ENCODE data around the gene OTULINL.

Gene OTULINL

DNA sequence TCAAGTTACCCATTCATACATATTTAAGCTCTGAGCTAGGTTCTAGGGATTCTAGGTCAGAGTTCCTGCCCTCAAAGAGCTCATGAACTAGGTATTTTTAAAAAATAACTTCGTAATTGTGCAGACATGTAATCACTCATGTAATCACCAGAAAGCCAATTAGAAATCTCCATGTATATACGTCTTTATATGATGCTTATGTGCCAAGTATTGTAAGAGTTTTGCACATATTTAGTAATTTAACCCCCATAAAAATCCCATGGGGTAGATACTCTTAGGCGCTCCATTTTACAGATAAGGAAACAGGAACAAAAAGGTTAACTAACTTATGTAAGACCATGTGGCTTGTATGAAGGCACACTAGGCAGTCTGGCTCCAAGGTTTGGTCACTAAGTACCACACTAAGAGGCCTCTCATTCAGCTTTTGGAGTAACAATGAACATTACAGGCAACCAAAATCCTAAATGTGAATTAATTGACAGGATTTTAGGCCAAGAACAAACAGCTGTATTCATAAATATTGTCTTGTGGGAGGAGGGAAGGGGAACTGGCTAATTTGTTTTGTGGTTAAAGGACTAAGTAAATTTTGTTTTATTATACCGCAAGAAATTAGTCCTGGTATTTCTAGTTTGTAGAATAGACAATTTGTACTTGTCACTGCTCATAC lies 1.7 kb upstream of the OTULINL start:
- Histone ChIP-seq H3K9ac (ENCODE audit: low read depth, low read length, poor library complexity, severe bottlenecking) (no peak overlapping the region), H3K36me3 (ENCODE audit: insufficient read depth, low read length) (no peaks in the 10 kb centered on the region), H3K4me3 (ENCODE audit: low read length, poor library complexity, severe bottlenecking) (no peak overlapping the region), H3K27me3 (ENCODE audit: insufficient read depth, low read length, poor library complexity, severe bottlenecking) (no peaks in the 10 kb centered on the region), H3K4me1 (ENCODE audit: insufficient read depth, low read length, poor library complexity, severe bottlenecking) (peaks cover 32% of the 10 kb centered on the region), H3K79me2 (ENCODE audit: insufficient read depth, low read length) (peaks cover 26% of the 10 kb centered on the region), H4K20me1 (ENCODE audit: insufficient read depth, low read length, poor library complexity, severe bottlenecking) (no peaks in the 10 kb centered on the region), H3K9me3 (ENCODE audit: insufficient read depth, low read depth, low read length) (0 out of 2 replicates have a peak, but pooled peaks cover 3% of the 10 kb centered on the region), H3K9me2 (replicated peaks; ENCODE audit: low read depth, low read length) (no peaks in the 10 kb centered on the region), H3F3A (ENCODE audit: low read depth) (no peaks in the 10 kb centered on the region), H3K4me2 (ENCODE audit: low read depth, low read length, poor library complexity, severe bottlenecking) (no peak overlapping the region), H2AFZ (ENCODE audit: low read length) (no peak overlapping the region)
- no peak for TF ChIP-seq EZH2phosphoT487 (IDR thresholded peaks at IDR 0.05; ENCODE audit: borderline replicate concordance)
- TF ChIP-seq, protein P1, sequence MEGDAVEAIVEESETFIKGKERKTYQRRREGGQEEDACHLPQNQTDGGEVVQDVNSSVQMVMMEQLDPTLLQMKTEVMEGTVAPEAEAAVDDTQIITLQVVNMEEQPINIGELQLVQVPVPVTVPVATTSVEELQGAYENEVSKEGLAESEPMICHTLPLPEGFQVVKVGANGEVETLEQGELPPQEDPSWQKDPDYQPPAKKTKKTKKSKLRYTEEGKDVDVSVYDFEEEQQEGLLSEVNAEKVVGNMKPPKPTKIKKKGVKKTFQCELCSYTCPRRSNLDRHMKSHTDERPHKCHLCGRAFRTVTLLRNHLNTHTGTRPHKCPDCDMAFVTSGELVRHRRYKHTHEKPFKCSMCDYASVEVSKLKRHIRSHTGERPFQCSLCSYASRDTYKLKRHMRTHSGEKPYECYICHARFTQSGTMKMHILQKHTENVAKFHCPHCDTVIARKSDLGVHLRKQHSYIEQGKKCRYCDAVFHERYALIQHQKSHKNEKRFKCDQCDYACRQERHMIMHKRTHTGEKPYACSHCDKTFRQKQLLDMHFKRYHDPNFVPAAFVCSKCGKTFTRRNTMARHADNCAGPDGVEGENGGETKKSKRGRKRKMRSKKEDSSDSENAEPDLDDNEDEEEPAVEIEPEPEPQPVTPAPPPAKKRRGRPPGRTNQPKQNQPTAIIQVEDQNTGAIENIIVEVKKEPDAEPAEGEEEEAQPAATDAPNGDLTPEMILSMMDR (conservative IDR thresholded peaks at IDR 0.05; ENCODE audit: low read length) = no peak

DNA sequence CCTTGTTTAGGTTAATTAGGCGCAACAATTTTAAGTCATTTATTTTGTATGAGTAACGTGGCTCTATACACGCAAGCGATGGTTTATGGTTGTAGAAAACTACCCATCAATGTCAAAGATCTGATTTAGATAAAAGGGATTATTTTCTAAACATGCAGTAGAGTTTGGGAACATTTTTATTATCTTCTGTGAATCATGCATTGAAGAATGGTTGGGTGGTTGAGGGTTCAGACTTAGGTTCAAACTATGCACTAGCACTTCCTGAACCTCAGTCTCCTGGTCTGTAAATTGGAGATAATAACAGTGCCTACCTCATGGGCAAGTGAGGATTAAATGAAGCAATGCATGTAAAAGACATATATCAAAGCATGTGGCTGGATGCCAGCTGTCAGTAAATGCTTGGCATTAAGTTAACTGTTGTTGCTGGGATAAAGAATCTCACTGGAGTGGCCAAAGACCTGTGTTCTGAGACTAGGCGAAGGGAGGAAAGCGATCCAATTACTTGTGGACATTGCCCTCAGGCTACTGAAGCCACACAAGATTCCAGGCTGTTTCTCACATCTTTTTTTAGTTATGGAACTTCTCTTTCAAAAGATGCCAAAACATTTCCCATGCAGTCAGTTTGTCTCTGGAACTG lies 1.1 kb upstream of the OTULINL start:
- peak overlapping the region; percentile 90 for H3K4me2 ChIP-seq (ENCODE audit: low read depth, low read length, poor library complexity, severe bottlenecking)
- no peaks in the 10 kb centered on the region for H3K9me2 ChIP-seq (replicated peaks; ENCODE audit: low read depth, low read length)
- peak overlapping the region; percentile 91 for H3K4me3 ChIP-seq (ENCODE audit: low read length, poor library complexity, severe bottlenecking)
- no peaks in the 10 kb centered on the region for H4K20me1 ChIP-seq (ENCODE audit: insufficient read depth, low read length, poor library complexity, severe bottlenecking)
- H3K4me1 ChIP-seq (ENCODE audit: insufficient read depth, low read length, poor library complexity, severe bottlenecking) = peaks cover 39% of the 10 kb centered on the region
- H3K79me2 ChIP-seq (ENCODE audit: insufficient read depth, low read length) = peaks cover 33% of the 10 kb centered on the region
- no peak for TF ChIP-seq EZH2phosphoT487 (IDR thresholded peaks at IDR 0.05; ENCODE audit: borderline replicate concordance)
- TF ChIP-seq, protein P1 (conservative IDR thresholded peaks at IDR 0.05; ENCODE audit: low read length) = no peak
- no peaks in the 10 kb centered on the region for H3K27me3 ChIP-seq (ENCODE audit: insufficient read depth, low read length, poor library complexity, severe bottlenecking)
- no peaks in the 10 kb centered on the region for H3K36me3 ChIP-seq (ENCODE audit: insufficient read depth, low read length)
- peak overlapping the region; percentile 72 for H3K9ac ChIP-seq (ENCODE audit: low read depth, low read length, poor library complexity, severe bottlenecking)
- no peaks in the 10 kb centered on the region for H3F3A ChIP-seq (ENCODE audit: low read depth)
- H2AFZ ChIP-seq (ENCODE audit: low read length) = 0 out of 2 replicates have a peak overlapping the region, but pooled peaks have one; percentile 96
- H3K9me3 ChIP-seq (ENCODE audit: insufficient read depth, low read depth, low read length) = 0 out of 2 replicates have a peak, but pooled peaks cover 3% of the 10 kb centered on the region

DNA sequence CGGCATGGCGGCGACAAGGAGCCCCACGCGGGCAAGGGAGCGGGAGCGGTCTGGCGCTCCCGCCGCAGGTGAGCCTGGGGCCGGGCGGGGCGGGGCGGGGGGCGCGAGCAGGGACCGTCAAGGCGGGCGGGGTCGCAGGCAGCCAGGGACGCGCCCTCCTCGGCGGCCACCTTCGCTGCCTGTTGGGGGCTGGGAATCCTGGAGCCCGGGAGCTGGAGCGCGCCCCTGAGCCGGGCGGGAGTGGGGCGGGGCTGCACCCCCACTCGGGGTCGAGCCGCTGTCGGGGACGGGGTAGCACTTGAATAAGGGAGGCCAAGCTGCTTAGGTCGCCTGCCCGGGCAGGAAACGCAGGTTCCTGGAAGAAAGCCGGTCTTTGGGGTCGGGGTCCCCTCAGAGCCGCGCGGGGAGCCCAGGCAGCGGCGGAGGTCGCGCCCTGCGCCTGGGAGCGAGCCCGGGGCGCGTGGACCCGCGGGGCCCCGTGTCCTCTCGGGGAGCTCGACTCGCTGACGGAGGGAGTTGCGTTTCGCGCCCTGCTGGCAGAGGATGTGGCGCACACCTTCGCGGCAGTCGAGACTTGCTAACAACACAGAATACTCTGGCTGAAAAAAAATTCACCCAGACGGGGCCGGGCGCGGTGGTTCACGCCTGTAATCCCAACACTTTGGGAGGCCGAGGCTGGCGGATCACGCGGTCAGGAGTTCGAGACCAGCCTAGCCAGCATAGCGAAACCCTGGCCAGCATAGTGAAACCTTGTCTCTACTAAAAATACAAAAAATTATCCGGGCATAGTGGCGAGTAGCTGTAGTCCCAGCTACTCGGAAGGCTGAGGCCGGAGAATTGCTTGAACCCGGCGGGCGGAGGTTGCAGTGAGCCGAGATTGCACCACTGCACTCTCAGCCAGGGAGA lies 552 bp downstream of the OTULINL start:
- H3K27me3 ChIP-seq (ENCODE audit: insufficient read depth, low read length, poor library complexity, severe bottlenecking) = no peaks in the 10 kb centered on the region
- peak overlapping the region; percentile 94 for H2AFZ ChIP-seq (ENCODE audit: low read length)
- H3K9me2 ChIP-seq (replicated peaks; ENCODE audit: low read depth, low read length) = no peaks in the 10 kb centered on the region
- H3F3A ChIP-seq (ENCODE audit: low read depth) = no peaks in the 10 kb centered on the region
- TF ChIP-seq, protein P1 (conservative IDR thresholded peaks at IDR 0.05; ENCODE audit: low read length) = peak; percentile 35; the same call in 1 of the 2 replicates
- no peak for TF ChIP-seq EZH2phosphoT487 (IDR thresholded peaks at IDR 0.05; ENCODE audit: borderline replicate concordance)
- H3K36me3 ChIP-seq (ENCODE audit: insufficient read depth, low read length) = no peaks in the 10 kb centered on the region
- peaks cover 49% of the 10 kb centered on the region for H3K79me2 ChIP-seq (ENCODE audit: insufficient read depth, low read length)
- peak overlapping the region; percentile 70 for H3K4me2 ChIP-seq (ENCODE audit: low read depth, low read length, poor library complexity, severe bottlenecking)
- H3K4me3 ChIP-seq (ENCODE audit: low read length, poor library complexity, severe bottlenecking) = peak overlapping the region; percentile 91
- 0 out of 2 replicates have a peak, but pooled peaks cover 3% of the 10 kb centered on the region for H3K9me3 ChIP-seq (ENCODE audit: insufficient read depth, low read depth, low read length)
- no peaks in the 10 kb centered on the region for H4K20me1 ChIP-seq (ENCODE audit: insufficient read depth, low read length, poor library complexity, severe bottlenecking)
- H3K9ac ChIP-seq (ENCODE audit: low read depth, low read length, poor library complexity, severe bottlenecking) = peak overlapping the region; percentile 88
- H3K4me1 ChIP-seq (ENCODE audit: insufficient read depth, low read length, poor library complexity, severe bottlenecking) = peaks cover 53% of the 10 kb centered on the region

Measured in Loucy (cell line).